IMR-90 (cell line): ENCODE measurements around the gene FNIP2. TPM values are rescaled to one million over a fixed set of nuclear protein-coding genes. Genes with fewer than 3 reads are reported as not detected.

ENCODE experiments used
- ATAC-seq: fragments of 200-7000 bp; cut with Tn5 transposase; 2 replicates; pipeline ENCODE4 v1.9.1; 2020; ENCODE audit warnings: low read depth, mild to moderate bottlenecking, moderate library complexity
- BruUV-seq: library from RNA; stranded (reverse); fragments of 400-500 nt; replicated peaks from 2 replicates; lab custom pipeline; 2021; lab: Mats Ljungman, UMichigan
- CTCF ChIA-PET: fragments of 300-600 bp; formaldehyde crosslinking; extraction: SDS; loops from one replicate; lab custom pipeline; 2021; ENCODE audit warnings: antibody characterized with exemption; lab: Yijun Ruan, JAX
- POLR2A ChIA-PET: fragments of 300-600 bp; sonication (Branson Sonifier 250); formaldehyde crosslinking; loops from one replicate; lab custom pipeline; 2022; ENCODE audit warnings: antibody characterized with exemption; ENCODE audit not compliant: unreplicated experiment; lab: Charles Lee
- DNase-seq: peaks from one replicate; pipeline ENCODE4 v3.0.0; 2013
- H2AFZ ChIP-seq: replicated peaks from 2 replicates; pipeline ENCODE3; 2013; ENCODE audit warnings: low read length, mild to moderate bottlenecking; ENCODE audit not compliant: poor library complexity
- H2AK5ac ChIP-seq: 2 replicates; pipeline ENCODE4 v1.6.1; 2013; ENCODE audit warnings: low read depth, low read length, inconsistent platforms
- H2AK9ac ChIP-seq: replicated peaks from 2 replicates; pipeline ENCODE3; 2013; ENCODE audit warnings: mild to moderate bottlenecking, low read depth, low read length, moderate library complexity; ENCODE audit not compliant: poor library complexity
- H2BK120ac ChIP-seq: 2 replicates; pipeline ENCODE4 v1.6.1; 2013; ENCODE audit warnings: low read depth, low read length, inconsistent platforms
- H2BK15ac ChIP-seq: 3 replicates; pipeline ENCODE4 v1.6.1; 2013; ENCODE audit warnings: low read depth, low read length, inconsistent platforms
- H2BK20ac ChIP-seq: 2 replicates; pipeline ENCODE4 v1.6.1; 2013; ENCODE audit warnings: low read depth, mild to moderate bottlenecking, inconsistent platforms, low read length, moderate library complexity
- H2BK5ac ChIP-seq: 2 replicates; pipeline ENCODE4 v1.6.1; 2013; ENCODE audit warnings: mild to moderate bottlenecking, low read depth, low read length, inconsistent platforms; ENCODE audit not compliant: poor library complexity, severe bottlenecking
- H3K14ac ChIP-seq: replicated peaks from 2 replicates; pipeline ENCODE4 v1.6.1; 2013; ENCODE audit warnings: low read depth, low read length, inconsistent platforms
- H3K18ac ChIP-seq: 2 replicates; pipeline ENCODE4 v1.6.1; 2013; ENCODE audit warnings: low read depth, low read length, control low read depth
- H3K23ac ChIP-seq: 2 replicates; pipeline ENCODE4 v1.6.1; 2013; ENCODE audit warnings: low read depth, low read length, inconsistent platforms
- H3K27ac ChIP-seq: 2 replicates; pipeline ENCODE4 v1.5.1; 2013; ENCODE audit warnings: mild to moderate bottlenecking, control low read depth, low read length; ENCODE audit not compliant: insufficient read depth
- H3K27me3 ChIP-seq: 2 replicates; pipeline ENCODE4 v1.6.1; 2013; ENCODE audit warnings: low read length; ENCODE audit not compliant: control insufficient read depth, insufficient read depth
- H3K36me3 ChIP-seq: 2 replicates; pipeline ENCODE4 v1.6.1; 2013; ENCODE audit warnings: low read length, mixed read lengths; ENCODE audit not compliant: control insufficient read depth, insufficient read depth
- H3K4ac ChIP-seq: 2 replicates; pipeline ENCODE4 v1.6.1; 2013; ENCODE audit warnings: low read depth, low read length, inconsistent platforms
- H3K4me1 ChIP-seq: 2 replicates; pipeline ENCODE4 v1.6.1; 2013; ENCODE audit warnings: low read length, mixed read lengths; ENCODE audit not compliant: control insufficient read depth, insufficient read depth
- H3K4me2 ChIP-seq: 2 replicates; pipeline ENCODE4 v1.6.1; 2013; ENCODE audit warnings: low read depth, mild to moderate bottlenecking, control low read depth, low read length, moderate library complexity
- H3K4me3 ChIP-seq: 2 replicates; pipeline ENCODE4 v1.5.1; 2013; ENCODE audit warnings: low read depth, mild to moderate bottlenecking, control low read depth, low read length, moderate library complexity; ENCODE audit not compliant: insufficient read depth
- H3K56ac ChIP-seq: 2 replicates; pipeline ENCODE4 v1.6.1; 2013; ENCODE audit warnings: low read length, inconsistent platforms; ENCODE audit not compliant: insufficient read depth; ENCODE audit errors: extremely low read depth
- H3K79me1 ChIP-seq, 2 experiments: 2 replicates each; pipeline ENCODE4 v1.6.1; 2013; ENCODE audit warnings: low read length in 2 of 2, inconsistent platforms in 1 of 2, low read depth in 1 of 2
- H3K9ac ChIP-seq: 2 replicates; pipeline ENCODE4 v1.6.1; 2013; ENCODE audit warnings: low read depth, low read length, control low read depth
- H3K9me1 ChIP-seq: 2 replicates; pipeline ENCODE4 v1.6.1; 2013; ENCODE audit warnings: low read length, inconsistent platforms; ENCODE audit not compliant: insufficient read depth
- H3K9me3 ChIP-seq: 2 replicates; pipeline ENCODE4 v1.6.1; 2013; ENCODE audit warnings: low read length; ENCODE audit not compliant: control insufficient read depth, insufficient read depth
- H4K20me1 ChIP-seq: 2 replicates; pipeline ENCODE4 v1.6.1; 2013; ENCODE audit warnings: low read length, inconsistent platforms; ENCODE audit not compliant: insufficient read depth
- H4K5ac ChIP-seq: 2 replicates; pipeline ENCODE4 v1.6.1; 2013; ENCODE audit warnings: mild to moderate bottlenecking, low read depth, low read length, control low read depth
- H4K8ac ChIP-seq, 2 experiments: 2 replicates each; pipeline ENCODE4 v1.6.1; 2013; ENCODE audit warnings: low read depth in 2 of 2, low read length in 2 of 2, control low read depth in 1 of 2, inconsistent platforms in 1 of 2
- H4K91ac ChIP-seq: 2 replicates; pipeline ENCODE4 v1.6.1; 2013; ENCODE audit warnings: low read depth, low read length, inconsistent platforms; ENCODE audit not compliant: insufficient read depth
- BHLHE40 ChIP-seq: fragments of 150-350 bp; IDR thresholded peaks from 2 replicates; pipeline ENCODE4 v1.6.1; 2016; ENCODE audit warnings: mild to moderate bottlenecking, low read depth, low read length
- CEBPB ChIP-seq: IDR thresholded peaks from 2 replicates; pipeline ENCODE4 v1.6.1; 2012; ENCODE audit warnings: low read depth, low read length, improper control_type of control experiment
- CHD1 ChIP-seq: IDR thresholded peaks from 2 replicates; pipeline ENCODE4 v1.6.1; 2012; ENCODE audit warnings: low read depth, low read length, improper control_type of control experiment
- ELK1 ChIP-seq: fragments of 150-350 bp; IDR thresholded peaks from 2 replicates; pipeline ENCODE4 v1.6.1; 2016; ENCODE audit warnings: low read depth, mild to moderate bottlenecking, low read length, moderate library complexity, borderline replicate concordance
- FOS ChIP-seq: fragments of 150-350 bp; IDR thresholded peaks from 2 replicates; pipeline ENCODE4 v1.6.1; 2016; ENCODE audit warnings: low read depth, low read length
- MAFK ChIP-seq: IDR thresholded peaks from 2 replicates; pipeline ENCODE4 v1.6.1; 2012; ENCODE audit warnings: low read depth, low read length, improper control_type of control experiment
- MAZ ChIP-seq: IDR thresholded peaks from 2 replicates; pipeline ENCODE4 v1.6.1; 2012; ENCODE audit warnings: low read depth, mild to moderate bottlenecking, low read length, improper control_type of control experiment, moderate library complexity, borderline replicate concordance
- MXI1 ChIP-seq: IDR thresholded peaks from 2 replicates; pipeline ENCODE4 v1.6.1; 2012; ENCODE audit warnings: low read depth, mild to moderate bottlenecking, low read length, moderate library complexity, borderline replicate concordance
- NFE2L2 ChIP-seq: fragments of 150-350 bp; IDR thresholded peaks from 2 replicates; pipeline ENCODE4 v1.6.1; 2016; ENCODE audit warnings: low read depth, mild to moderate bottlenecking, low read length
- POLR2A ChIP-seq: IDR thresholded peaks from 2 replicates; pipeline ENCODE4 v1.6.1; 2012; ENCODE audit warnings: mild to moderate bottlenecking, low read depth, low read length
- RAD21 ChIP-seq: IDR thresholded peaks from 2 replicates; pipeline ENCODE4 v1.6.1; 2012; ENCODE audit warnings: low read length, improper control_type of control experiment
- RCOR1 ChIP-seq: IDR thresholded peaks from 2 replicates; pipeline ENCODE4 v1.6.1; 2012; ENCODE audit warnings: mild to moderate bottlenecking, low read length, improper control_type of control experiment; ENCODE audit not compliant: insufficient replicate concordance
- RFX5 ChIP-seq: IDR thresholded peaks from 2 replicates; pipeline ENCODE4 v1.8.0; 2012; ENCODE audit warnings: low read depth, mild to moderate bottlenecking, low read length, moderate library complexity
- SMC3 ChIP-seq: fragments of 150-350 bp; IDR thresholded peaks from 2 replicates; pipeline ENCODE4 v1.6.1; 2016; ENCODE audit warnings: low read depth, mild to moderate bottlenecking, antibody characterized with exemption, low read length, moderate library complexity
- WGBS, 2 experiments: methylation state at CpG; one replicate each; pipeline versions ENCODE4 v1.1.5 to v1.1.7; 2013; ENCODE audit warnings: missing lambda C conversion rate in 2 of 2; ENCODE audit not compliant: insufficient read length in 1 of 2; ENCODE audit errors: extremely low coverage in 2 of 2; 5-methylcytosine and 5-hydroxymethylcytosine counted together
- dilution Hi-C: fragments of 300-500 bp; cut with HindIII; formaldehyde crosslinking; loops from one replicate; pipeline ENCODE4 v1.14.3; 2018; ENCODE audit warnings: low sequenced_read_pairs; ENCODE audit not compliant: unreplicated experiment
- in situ Hi-C: fragments of 300-500 bp; cut with MboI; formaldehyde crosslinking; loops from 3 replicates; pipeline ENCODE4 v1.14.3; 2019; ENCODE audit warnings: low sequenced_read_pairs, inconsistent platforms, mixed read lengths
- intact Hi-C: fragments of 100-400 bp; cut with micrococcal nuclease; formaldehyde crosslinking; loops from 2 replicates; pipeline ENCODE4 v1.10.0; 2022
- polyA plus RNA-seq, 3 experiments: library from polyadenylated mRNA; depleted of rRNA; stranded (reverse); fragments of >200 nt; gene quantifications; 2 replicates each; pipeline ENCODE4 v1.2.3, GENCODE V29; 2012; ENCODE audit warnings: low replicate concordance in 1 of 3
- total RNA-seq: library from RNA; depleted of rRNA; stranded (reverse); fragments of >200 nt; gene quantifications from 2 replicates; pipeline ENCODE4 v1.2.3, GENCODE V29; 2012
- TF ChIP-seq, protein P1 (sequence below): conservative IDR thresholded peaks from 2 replicates; pipeline ENCODE4 v1.5.1; 2012; ENCODE audit warnings: mild to moderate bottlenecking, low read depth, low read length, improper control_type of control experiment
- TF ChIP-seq, protein P2 (sequence below): fragments of 150-350 bp; IDR thresholded peaks from 2 replicates; pipeline ENCODE4 v1.6.1; 2017; ENCODE audit warnings: mild to moderate bottlenecking, antibody characterized with exemption, low read length, low read depth

Gene FNIP2
- total and polyA plus RNA-seq, 2 of the 4 experiments (the other 2 are of a cell fraction): 4.7 to 24.6 TPM

DNA sequence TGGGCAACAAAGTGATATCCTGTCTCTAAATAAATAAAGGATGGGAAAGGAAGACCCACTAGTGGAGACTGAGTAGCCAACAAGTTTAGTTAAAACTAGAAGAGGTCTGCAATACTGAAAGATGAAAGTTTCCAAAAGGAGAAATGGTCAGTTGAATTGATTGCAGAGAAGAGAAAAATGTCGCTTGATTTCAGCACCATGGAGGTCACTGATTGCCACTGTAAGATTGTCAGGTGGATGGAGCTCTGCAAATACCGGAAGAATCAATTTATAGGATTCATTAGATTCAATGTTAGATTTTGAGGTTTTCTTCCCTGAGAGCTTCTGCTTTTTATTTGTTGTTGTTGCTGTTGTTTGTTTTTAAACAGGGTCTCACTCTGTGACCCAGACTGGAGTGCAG, 5.4 kb upstream of the FNIP2 start:
- BruUV-seq: no TSS peak
- no peak overlapping the region for H2BK5ac ChIP-seq
- H2BK120ac ChIP-seq: no peak overlapping the region
- no peak overlapping the region for H3K9ac ChIP-seq
- no peak for TF ChIP-seq RAD21
- no peak for TF ChIP-seq MAZ
- no peak for TF ChIP-seq RFX5
- TF ChIP-seq ELK1: no peak
- TF ChIP-seq MXI1: no peak
- TF ChIP-seq POLR2A: no peak
- TF ChIP-seq CEBPB: no peak
- no peak for TF ChIP-seq SMC3
- TF ChIP-seq MAFK: no peak
- TF ChIP-seq RCOR1: no peak
- TF ChIP-seq BHLHE40: no peak
- no peak for TF ChIP-seq FOS
- TF ChIP-seq CHD1: no peak
- TF ChIP-seq, protein P1, sequence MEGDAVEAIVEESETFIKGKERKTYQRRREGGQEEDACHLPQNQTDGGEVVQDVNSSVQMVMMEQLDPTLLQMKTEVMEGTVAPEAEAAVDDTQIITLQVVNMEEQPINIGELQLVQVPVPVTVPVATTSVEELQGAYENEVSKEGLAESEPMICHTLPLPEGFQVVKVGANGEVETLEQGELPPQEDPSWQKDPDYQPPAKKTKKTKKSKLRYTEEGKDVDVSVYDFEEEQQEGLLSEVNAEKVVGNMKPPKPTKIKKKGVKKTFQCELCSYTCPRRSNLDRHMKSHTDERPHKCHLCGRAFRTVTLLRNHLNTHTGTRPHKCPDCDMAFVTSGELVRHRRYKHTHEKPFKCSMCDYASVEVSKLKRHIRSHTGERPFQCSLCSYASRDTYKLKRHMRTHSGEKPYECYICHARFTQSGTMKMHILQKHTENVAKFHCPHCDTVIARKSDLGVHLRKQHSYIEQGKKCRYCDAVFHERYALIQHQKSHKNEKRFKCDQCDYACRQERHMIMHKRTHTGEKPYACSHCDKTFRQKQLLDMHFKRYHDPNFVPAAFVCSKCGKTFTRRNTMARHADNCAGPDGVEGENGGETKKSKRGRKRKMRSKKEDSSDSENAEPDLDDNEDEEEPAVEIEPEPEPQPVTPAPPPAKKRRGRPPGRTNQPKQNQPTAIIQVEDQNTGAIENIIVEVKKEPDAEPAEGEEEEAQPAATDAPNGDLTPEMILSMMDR: no peak
- TF ChIP-seq NFE2L2: no peak
- TF ChIP-seq, protein P2, sequence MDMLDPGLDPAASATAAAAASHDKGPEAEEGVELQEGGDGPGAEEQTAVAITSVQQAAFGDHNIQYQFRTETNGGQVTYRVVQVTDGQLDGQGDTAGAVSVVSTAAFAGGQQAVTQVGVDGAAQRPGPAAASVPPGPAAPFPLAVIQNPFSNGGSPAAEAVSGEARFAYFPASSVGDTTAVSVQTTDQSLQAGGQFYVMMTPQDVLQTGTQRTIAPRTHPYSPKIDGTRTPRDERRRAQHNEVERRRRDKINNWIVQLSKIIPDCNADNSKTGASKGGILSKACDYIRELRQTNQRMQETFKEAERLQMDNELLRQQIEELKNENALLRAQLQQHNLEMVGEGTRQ: no peak
- H3K4me3 ChIP-seq: no peak overlapping the region
- no peak overlapping the region for H3K56ac ChIP-seq
- dilution Hi-C loops (no loop called here), in situ Hi-C loops (no loop called here), intact Hi-C loops (no loop called here)
- no peak overlapping the region for H3K4ac ChIP-seq
- no peak overlapping the region for H2AK5ac ChIP-seq
- no peak overlapping the region for H4K8ac ChIP-seq
- H3K14ac ChIP-seq: no peak overlapping the region
- no peaks in the 10 kb centered on the region for H4K20me1 ChIP-seq
- H2AFZ ChIP-seq: no peak overlapping the region
- POLR2A ChIA-PET: no interaction called here
- no peak overlapping the region for H2BK20ac ChIP-seq
- ATAC-seq (no peak), DNase-seq (no peak)
- no peak overlapping the region for H2BK15ac ChIP-seq
- 100% methylated on average over 1 of the region's 2 CpGs; no CpG with 5 or more reads in 1 of the 2 experiments for whole genome bisulfite sequencing, 2 experiments
- H4K91ac ChIP-seq: no peak overlapping the region
- H3K27me3 ChIP-seq: no peaks in the 10 kb centered on the region
- no peak overlapping the region for H2AK9ac ChIP-seq
- H3K18ac ChIP-seq: no peak overlapping the region
- no peak overlapping the region for H3K4me2 ChIP-seq
- H4K5ac ChIP-seq: no peak overlapping the region
- no peak overlapping the region for H3K23ac ChIP-seq
- H3K79me1 ChIP-seq: no peaks in the 10 kb centered on the region; a peak in 1 of 4 replicates
- H3K9me3 ChIP-seq: no peaks in the 10 kb centered on the region
- no peaks in the 10 kb centered on the region for H3K9me1 ChIP-seq
- no peaks in the 10 kb centered on the region for H3K4me1 ChIP-seq
- CTCF ChIA-PET: interaction anchor here (0.9 kb wide), 1 partner anchor 428 kb away, joined by 3 read pairs; no protein-coding TSS in a partner anchor
- no peaks in the 10 kb centered on the region for H3K36me3 ChIP-seq
- no peak overlapping the region for H3K27ac ChIP-seq
